Measurements from ENCODE around the gene C14orf119. TPM values are rescaled to one million over a fixed set of nuclear protein-coding genes. Genes with fewer than 3 reads are reported as not detected.

Gene C14orf119
- total RNA-seq, 1 experiment from 2014 or later: 81.3 TPM

- Mint-ChIP-seq H3K4me1 (peaks cover 56% of the 10 kb centered on the region), H3K27ac (no peak within 1 kb of the TSS)
- CTCF ChIA-PET: interaction anchor here (0.9 to 8.4 kb wide), 7 partner anchors 24 to 203 kb away, joined by 3 to 372 read pairs (median 7); partner anchors contain the start of genes ACIN1, C14orf119, PABPN1 and SLC7A8
These were observed 23.4 kb downstream of the C14orf119 start, which contains the start of gene CEBPE for GRCh38 chr14:23118506-23119362. Gene CEBPE, minus strand, starts transcription at chr14:23119255. Its CDS starts 164 bp downstream, at chr14:23119091.

More at GRCh38 chr14:23118506-23119362, 23.4 kb downstream of the C14orf119 start, which contains the start of gene CEBPE:
- no peaks in the 10 kb centered on the region for H3K9me3 Mint-ChIP-seq
- ATAC-seq: no peak
- H3K36me3 Mint-ChIP-seq: no peaks in the 10 kb centered on the region
- no peak for DNase-seq (ENCODE audit: low spot score)
- no peak for TF ChIP-seq CREB1 (CRISPR knock-in tag; IDR thresholded peaks at IDR 0.05)
- TF ChIP-seq ARID4B (CRISPR knock-in tag; IDR thresholded peaks at IDR 0.05; ENCODE audit: borderline replicate concordance): no peak
- no peak for TF ChIP-seq ZNF416 (CRISPR knock-in tag; IDR thresholded peaks at IDR 0.05)
- TF ChIP-seq ATF6 (CRISPR knock-in tag; IDR thresholded peaks at IDR 0.05): no peak
- TF ChIP-seq SOX15 (CRISPR knock-in tag; IDR thresholded peaks at IDR 0.05): no peak
- TF ChIP-seq EMX1 (CRISPR knock-in tag; IDR thresholded peaks at IDR 0.05): no peak
- no peak for TF ChIP-seq ZNF232 (CRISPR knock-in tag; IDR thresholded peaks at IDR 0.05)
- no peak for TF ChIP-seq AR (CRISPR knock-in tag; IDR thresholded peaks at IDR 0.05)
- TF ChIP-seq MLX (CRISPR knock-in tag; IDR thresholded peaks at IDR 0.05): no peak
- no peak for TF ChIP-seq FOXJ3 (CRISPR knock-in tag; IDR thresholded peaks at IDR 0.05; ENCODE audit: borderline replicate concordance)
- TF ChIP-seq TCF7 (CRISPR knock-in tag; IDR thresholded peaks at IDR 0.05; ENCODE audit: low read depth): no peak
- no peak for TF ChIP-seq ERG (CRISPR knock-in tag; IDR thresholded peaks at IDR 0.05)
- TF ChIP-seq PREB (CRISPR knock-in tag; IDR thresholded peaks at IDR 0.05; ENCODE audit: borderline replicate concordance): no peak
- POLR2A ChIA-PET: no interaction called here
- H3K4me3 Mint-ChIP-seq: no peak within 1 kb of the TSS
- peaks cover 22% of the 10 kb centered on the region for H3K27me3 Mint-ChIP-seq (ENCODE audit: low read depth)

Data from WTC11 (cell line).